Measurements from ENCODE around the gene TMEM255B.
"Not testable (repeated sequence)": the region's sequence is repeated elsewhere in the genome, so short reads cannot be mapped to it uniquely, and the experiment has no call there.

The TMEM255B gene

GRCh38 chr13:113817860-113818691 is 59.0 kb downstream of the TMEM255B start:
- no peak for DNase-seq (ENCODE audit: low read depth)

- no peak for DNase-seq (ENCODE audit: low read depth)
These were observed 59.8 kb downstream of the TMEM255B start for GRCh38 chr13:113818700-113819295.

- DNase-seq (ENCODE audit: low read depth), result no peak
These were observed 60.3 kb downstream of the TMEM255B start for GRCh38 chr13:113819341-113819730.

DNA sequence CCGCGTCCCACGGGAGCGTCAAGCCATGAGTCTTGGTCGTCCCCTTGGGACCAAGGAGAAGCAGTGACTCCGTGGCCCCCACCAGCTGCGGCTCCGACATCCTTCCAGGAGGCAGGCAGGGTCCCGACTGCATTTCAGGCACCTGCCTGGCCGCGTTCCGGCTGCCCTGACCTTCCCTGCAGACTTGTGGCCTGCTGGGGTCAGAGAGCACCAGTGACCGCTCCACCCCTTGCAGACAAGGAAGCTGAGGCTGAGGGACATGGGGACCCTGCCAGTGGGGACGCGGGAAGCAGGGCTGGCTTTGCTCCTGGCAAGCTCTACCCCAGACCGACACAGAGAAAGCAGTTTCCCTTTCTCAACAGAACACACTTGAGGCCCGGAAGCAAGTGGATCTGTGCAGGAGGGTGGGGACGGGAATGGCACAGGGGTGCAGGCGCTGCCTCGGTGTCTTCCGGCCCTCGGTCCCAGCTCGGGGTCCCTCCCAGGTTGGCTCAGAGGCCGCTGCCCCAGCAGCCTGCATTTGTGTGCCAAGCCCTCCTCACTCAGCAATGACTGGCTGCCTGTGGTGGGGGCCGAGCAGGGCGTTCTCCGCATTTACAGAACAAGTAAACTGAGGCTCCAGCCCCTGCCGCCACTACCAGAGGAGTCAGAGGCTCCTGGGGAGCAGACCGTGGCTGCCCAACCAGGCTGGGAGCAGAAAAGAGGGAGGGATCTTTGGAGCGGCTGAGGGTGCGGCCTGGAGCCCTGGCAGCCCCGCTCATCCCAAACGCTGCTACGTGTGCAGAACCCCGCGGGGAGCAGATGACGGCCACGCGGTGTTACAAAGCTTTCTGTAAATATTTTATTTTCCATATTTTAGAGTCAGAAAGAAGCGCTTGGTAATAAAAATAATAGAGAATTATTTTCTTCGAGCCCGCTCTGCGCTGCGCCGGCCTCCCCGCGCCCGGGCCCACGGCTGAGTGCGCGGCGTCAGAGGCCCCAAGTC is 61.0 kb downstream of the TMEM255B start:
- no peak for DNase-seq (ENCODE audit: low read depth)

DNA sequence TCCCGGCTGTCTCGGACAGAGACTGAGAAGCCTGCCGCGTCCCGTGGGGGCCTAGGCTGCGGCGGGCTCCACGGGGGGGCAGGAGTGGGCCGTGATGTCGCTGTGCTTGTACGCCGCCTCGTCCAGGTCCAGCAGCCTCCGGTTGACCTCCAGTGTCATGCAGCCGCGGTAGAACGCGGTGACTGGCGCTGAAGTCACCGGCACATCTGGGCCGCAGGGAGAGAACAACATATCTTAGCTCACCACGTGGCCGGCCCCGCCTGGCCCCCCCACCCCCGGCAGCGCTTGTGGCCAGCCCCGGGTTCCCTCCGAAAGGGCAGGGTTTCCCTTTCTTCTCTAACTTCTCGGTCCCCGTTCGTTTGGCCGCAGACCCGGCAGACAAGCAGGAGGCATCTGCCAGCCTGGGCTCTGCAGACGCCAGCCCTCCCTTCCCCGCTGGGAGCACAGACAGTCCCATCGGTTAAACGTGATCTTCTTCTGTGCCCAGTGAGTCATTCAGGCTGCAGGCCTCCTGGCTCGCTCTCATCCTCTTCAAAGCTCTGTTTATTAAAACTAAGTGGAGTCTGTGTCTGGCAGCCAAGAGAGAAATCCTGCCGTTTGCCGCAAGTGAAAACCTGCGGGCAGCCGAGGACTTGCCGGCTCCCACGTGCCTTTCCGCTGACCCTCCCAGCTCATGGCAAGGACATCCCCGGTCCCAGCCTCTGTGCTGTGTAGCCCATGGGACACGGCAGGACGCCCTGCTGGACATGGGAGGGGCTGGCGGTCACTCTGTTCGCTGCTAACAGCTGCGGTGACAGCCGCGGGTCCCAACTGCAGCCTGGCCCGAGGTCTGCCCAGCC is 62.0 kb downstream of the TMEM255B start:
- no peak for DNase-seq (ENCODE audit: low read depth)

GRCh38 chr13:113821847-113822246 is 62.8 kb downstream of the TMEM255B start:
- no peak for DNase-seq (ENCODE audit: low read depth)

DNA sequence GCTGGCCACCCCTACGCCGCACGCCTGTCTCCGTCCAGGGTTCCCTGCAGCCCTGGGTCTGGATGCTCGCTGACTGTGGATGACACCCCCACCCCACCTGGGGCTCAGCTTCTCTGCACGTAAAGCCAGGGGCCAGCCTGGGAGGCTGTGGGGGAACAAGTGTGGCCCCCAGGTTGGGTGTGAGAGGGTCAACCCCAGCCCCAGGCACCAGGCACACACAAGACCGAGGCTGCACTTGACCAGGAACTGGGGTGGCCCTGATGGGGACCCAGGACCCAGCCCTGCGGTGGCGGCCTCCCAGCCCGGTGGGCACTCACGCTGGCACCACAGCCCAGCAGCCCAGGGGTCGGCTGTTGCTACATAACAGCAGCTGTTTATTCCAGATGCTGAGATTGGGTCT is 63.2 kb downstream of the TMEM255B start:
- DNase-seq (ENCODE audit: low read depth), result no peak

DNA sequence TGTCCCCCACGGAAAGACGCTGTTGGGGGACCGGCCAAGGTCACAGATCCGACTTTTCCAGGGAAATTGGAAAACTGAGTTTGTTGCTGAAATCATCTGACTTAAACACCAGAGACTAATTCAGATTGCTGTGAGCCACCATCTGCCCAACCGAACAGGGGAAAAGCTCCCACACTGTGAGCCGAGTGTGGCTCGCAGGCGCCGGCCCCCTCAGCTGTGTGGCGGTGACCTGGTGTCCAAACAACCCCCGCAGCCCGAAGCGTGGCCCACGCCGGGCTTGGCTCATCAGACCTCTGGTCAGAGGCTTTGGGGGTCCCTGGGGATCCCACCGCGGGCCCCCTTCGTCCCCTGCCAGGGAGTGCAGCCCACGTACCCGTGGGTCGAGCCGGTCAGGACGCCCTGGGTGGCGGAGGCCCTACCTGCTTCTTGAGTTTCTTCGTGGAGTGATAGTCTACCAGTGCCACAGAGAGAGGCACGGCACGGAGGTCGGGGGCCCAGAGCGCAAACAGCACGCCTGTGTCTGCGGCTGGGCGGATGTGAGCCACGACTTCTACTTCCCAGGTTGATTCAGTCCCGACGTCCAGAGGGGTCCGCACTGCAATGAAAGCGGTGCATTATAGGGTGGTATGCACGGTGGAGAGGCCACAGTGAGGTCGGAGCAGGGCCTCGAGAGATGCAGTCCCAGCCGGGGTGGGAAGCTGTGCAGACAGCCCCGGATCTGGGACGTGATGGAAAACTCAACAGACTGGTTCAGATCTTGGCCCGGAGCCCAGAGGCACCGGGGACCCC is 64.1 kb downstream of the TMEM255B start:
- DNase-seq (ENCODE audit: low read depth), result no peak

- DNase-seq (ENCODE audit: low read depth), result no peak
These were observed 64.7 kb downstream of the TMEM255B start for GRCh38 chr13:113823771-113824170.

GRCh38 chr13:113825841-113826240 is 66.8 kb downstream of the TMEM255B start:
- DNase-seq (ENCODE audit: low read depth), result no peak

DNA sequence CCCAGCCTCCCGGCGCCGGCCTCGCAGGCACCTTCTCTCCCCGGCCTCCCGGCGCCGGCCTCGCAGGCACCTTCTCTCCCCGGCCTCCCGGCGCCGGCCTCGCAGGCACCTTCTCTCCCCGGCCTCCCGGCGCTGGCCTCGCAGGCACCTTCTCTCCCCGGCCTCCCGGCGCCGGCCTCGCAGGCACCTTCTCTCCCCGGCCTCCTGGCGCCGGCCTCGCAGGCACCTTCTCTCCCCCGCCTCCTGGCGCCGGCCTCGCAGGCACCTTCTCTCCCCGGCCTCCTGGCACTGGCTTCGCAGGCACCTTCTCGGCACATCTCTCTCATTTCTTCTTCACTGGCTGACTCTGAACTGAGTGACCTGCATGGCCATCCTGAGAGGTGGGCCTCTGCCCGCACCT is 67.4 kb downstream of the TMEM255B start:
- DNase-seq (ENCODE audit: low read depth), result not testable (repeated sequence)

DNA sequence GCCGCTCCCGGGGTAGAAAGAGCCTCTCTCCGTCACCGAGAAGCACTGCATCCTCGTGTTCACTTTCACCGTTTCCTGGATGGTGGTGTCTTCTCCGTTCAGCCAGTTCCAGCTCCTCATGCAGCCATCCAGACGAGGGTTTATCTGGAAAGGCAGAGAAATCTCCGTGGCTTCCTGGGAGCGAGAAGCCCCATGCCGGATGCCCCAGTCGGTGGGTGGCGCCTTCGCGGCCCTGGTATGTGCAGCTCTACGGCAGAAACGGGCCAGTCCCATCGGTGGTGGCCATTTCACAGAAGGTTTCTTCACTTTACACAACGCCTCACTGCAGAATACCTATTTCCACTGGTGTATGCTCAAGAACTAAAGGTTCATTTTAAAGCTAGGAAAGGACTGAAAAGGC is 68.0 kb downstream of the TMEM255B start:
- no peak for DNase-seq (ENCODE audit: low read depth)

DNA sequence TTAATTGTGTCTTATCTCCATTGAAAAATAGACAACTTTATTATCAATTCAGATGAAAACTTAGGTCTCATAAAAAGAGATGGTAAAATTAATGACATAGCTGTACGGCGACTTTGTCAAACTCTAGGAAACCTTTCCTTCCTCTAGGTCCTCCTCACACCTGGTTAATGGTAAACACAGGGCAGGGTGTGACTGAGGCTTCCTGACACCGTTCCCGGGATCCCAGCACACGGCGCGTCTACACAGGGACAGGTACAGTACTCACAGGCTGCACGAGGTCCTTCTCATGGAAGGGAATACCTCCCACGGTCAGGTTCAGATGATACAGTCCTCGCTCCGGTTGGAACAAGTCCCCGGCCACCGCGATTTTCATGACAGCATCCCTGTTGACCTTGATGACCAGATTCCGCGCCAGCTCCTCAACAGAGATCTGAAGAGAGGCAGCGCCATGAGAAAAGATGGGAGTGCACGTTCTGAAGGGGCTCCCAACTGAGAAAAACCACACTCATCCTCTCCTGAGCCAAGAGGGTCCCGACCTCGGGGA is 69.3 kb downstream of the TMEM255B start:
- DNase-seq (ENCODE audit: low read depth), result no peak

DNA sequence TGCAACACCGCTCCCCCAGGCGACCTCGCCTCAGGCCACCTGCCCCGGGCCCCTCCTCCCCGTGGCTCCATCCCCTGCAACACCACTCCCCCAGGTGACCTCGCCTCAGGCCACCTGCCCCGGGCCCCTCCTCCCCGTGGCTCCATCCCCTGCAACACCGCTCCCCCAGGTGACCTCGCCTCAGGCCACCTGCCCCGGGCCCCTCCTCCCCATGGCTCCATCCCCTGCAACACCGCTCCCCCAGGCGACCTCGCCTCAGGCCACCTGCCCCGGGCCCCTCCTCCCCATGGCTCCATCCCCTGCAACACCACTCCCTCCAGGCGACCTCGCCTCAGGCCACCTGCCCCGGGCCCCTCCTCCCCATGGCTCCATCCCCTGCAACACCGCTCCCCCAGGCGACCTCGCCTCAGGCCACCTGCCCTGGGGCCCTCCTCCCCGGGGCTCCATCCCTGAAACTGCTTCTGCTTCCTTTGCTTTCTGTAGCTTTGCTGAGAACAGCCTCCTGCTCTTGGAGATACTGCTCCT is 71.5 kb downstream of the TMEM255B start:
- DNase-seq (ENCODE audit: low read depth), result not testable (repeated sequence)

GRCh38 chr13:113831061-113831460 is 72.0 kb downstream of the TMEM255B start:
- DNase-seq (ENCODE audit: low read depth), result no peak

- DNase-seq (ENCODE audit: low read depth), result no peak
These were observed 73.2 kb downstream of the TMEM255B start for GRCh38 chr13:113832205-113832604.

DNA sequence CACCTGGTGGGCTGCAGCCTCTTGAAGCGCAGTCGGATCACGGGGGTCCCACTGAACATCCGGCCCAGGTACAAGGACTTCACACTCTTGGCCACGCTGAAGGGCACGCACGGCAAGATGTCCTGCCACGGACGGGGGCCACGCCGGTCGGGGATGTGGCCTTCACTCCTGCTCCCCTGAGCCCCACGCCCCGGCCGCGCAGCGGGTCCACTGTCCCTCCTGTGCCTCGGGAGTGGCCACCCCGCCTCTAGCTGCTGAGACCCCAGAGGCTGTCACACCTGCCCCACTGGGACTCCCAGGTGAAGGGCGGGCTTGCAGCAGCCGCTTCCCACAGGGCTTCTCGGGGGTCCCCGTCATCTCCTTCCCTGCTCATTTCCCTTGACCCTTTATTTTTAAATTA is 73.6 kb downstream of the TMEM255B start:
- DNase-seq (ENCODE audit: low read depth), result no peak

DNA sequence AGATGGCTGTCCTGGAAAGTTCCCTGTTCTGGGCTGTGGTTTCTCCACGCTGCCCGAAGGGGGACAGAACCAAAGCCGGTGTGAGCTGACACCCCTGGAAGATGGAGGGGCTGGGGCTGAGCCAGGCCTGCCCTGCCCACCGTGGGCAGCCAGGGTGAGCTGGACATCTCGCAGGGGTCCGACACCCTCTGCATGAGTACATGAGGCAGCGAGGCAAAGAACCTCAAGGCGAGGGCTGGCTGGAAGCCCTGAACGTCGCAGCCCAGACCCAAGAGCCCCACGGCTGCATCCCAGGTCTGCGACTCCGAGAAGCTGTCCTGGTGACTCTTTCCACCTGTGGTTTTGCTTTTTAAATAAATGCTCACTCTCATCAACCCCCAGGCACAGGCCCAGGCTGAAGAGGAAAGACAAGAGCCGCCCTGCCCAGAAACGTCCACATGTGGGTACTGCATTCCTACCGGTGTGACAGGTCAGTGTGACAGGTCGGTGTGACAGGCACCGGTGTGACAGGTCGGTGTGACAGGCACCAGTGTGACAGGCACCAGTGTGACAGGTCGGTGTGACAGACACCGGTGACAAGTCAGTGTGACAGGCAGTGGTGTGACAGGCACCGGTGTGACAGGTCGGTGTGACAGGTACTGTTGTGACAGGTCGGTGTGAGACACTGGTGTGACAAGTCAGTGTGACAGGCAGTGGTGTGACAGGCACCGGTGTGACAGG is 74.2 kb downstream of the TMEM255B start:
- no peak for DNase-seq (ENCODE audit: low read depth)

GRCh38 chr13:113834006-113834405 is 75.0 kb downstream of the TMEM255B start:
- not testable (repeated sequence) for DNase-seq (ENCODE audit: low read depth)

Data from CMK (cell line).